Fibroblast of pulmonary artery (primary cell): ENCODE results near the gene RUFY3.

ENCODE experiments used
- DNase-seq: peaks from one replicate; pipeline ENCODE4 v3.0.0-alpha.2; 2010; ENCODE audit warnings: low read depth
- H3K4me3 ChIP-seq: replicated peaks from 2 replicates; pipeline ENCODE4 v1.5.1; 2011; ENCODE audit warnings: low read depth, mild to moderate bottlenecking, control low read depth, low read length, moderate library complexity
- TF ChIP-seq, protein P1 (sequence below): IDR thresholded peaks from 2 replicates; pipeline ENCODE4 v1.5.1; 2011; ENCODE audit warnings: mild to moderate bottlenecking, control low read depth, low read length, inconsistent platforms; ENCODE audit errors: missing control alignments

RUFY3 gene

DNA sequence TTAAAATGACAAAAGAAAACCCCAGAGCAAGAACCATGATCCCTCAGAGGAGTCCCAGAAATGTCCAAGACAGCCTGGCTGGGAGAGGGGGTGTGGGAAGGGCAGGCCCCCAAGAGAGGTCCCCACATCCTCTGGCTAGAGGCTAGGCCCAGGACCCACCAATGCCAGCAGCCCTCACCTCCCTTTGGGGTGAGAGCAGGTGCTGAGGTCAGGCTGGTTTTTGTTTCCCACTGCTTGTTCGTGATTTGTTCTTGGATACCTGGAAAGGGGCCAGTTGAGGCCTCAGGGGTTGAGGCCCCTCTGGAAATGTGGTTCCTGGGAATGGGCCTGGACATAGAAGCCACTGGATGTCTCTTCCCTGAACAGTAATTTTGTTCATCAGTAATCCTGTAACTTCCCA, 120.2 kb downstream of the RUFY3 start:
- DNase-seq: no peak
- TF ChIP-seq, protein P1, sequence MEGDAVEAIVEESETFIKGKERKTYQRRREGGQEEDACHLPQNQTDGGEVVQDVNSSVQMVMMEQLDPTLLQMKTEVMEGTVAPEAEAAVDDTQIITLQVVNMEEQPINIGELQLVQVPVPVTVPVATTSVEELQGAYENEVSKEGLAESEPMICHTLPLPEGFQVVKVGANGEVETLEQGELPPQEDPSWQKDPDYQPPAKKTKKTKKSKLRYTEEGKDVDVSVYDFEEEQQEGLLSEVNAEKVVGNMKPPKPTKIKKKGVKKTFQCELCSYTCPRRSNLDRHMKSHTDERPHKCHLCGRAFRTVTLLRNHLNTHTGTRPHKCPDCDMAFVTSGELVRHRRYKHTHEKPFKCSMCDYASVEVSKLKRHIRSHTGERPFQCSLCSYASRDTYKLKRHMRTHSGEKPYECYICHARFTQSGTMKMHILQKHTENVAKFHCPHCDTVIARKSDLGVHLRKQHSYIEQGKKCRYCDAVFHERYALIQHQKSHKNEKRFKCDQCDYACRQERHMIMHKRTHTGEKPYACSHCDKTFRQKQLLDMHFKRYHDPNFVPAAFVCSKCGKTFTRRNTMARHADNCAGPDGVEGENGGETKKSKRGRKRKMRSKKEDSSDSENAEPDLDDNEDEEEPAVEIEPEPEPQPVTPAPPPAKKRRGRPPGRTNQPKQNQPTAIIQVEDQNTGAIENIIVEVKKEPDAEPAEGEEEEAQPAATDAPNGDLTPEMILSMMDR: no peak
- H3K4me3 ChIP-seq: no peak overlapping the region

DNA sequence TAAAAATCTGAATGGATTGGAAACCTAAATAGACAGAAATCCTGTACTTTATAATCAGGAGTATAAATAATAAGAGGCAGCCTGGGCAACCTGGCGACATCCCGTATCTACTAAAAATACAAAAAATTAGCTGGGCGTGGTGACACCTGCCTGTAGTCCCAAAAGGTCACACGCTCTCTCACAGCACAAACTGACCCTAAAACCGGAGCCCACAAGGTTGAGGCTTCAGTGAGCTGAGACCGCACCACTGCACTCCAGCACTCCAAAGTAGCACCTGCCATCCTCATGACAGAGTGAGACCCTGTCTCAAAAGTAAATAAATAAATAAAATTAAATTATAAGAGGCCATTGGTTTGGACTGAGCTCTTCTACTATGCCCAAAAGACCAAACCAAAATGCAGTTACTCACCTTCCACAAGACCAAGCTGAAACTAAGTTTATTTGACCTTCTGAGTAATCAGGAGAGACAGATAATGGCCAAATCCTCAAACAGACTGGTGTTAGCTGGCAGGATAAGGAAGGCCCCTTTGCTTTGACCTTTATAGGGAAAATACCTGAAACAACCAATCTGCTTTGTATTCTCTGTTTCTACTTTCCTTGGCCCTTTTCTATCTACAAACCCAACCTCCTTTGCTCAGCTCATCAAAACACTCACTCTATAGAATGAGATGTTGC, 121.1 kb downstream of the RUFY3 start:
- TF ChIP-seq, protein P1: no peak
- DNase-seq: no peak
- H3K4me3 ChIP-seq: no peak overlapping the region

DNA sequence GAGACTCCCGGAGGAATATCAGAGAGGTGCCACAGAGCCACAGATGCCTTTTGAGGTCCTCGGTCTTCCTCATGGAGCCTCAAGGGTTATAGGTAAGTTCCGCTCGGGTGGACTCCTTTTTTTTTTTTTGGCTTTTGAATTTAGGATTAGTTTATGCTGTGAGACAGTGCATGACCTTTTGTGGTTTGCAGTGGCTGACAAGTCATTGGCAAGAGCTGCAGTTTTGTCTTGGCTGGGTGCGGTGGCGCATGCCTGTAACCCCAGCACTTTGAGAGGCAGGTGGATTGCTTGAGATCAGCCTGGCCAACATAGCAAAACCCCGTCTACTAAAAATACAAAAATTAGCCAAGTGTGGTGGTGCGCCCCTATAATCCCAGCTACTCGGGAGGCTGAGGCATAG, 122.4 kb downstream of the RUFY3 start:
- DNase-seq: no peak
- H3K4me3 ChIP-seq: no peak overlapping the region
- TF ChIP-seq, protein P1: no peak

DNA sequence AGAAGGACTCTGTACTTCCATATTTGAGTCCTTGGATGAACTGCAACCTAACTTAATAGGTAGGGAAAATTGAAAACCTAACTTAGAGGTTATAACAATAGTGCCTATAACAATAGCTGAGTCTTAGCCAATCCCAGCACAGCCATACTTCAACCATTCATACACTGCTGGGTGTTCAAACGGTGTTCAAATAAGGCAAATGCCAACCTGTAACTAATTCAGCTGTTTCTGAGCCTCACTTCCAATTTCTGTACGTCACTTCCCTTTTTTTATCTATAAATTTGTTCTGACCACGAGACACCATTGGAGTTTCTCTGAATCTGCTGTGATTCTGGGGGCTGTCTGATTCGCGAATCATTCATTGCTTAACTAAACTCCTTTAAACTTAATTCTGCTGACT, 127.5 kb downstream of the RUFY3 start:
- no peak for DNase-seq
- TF ChIP-seq, protein P1: no peak
- no peak overlapping the region for H3K4me3 ChIP-seq

DNA sequence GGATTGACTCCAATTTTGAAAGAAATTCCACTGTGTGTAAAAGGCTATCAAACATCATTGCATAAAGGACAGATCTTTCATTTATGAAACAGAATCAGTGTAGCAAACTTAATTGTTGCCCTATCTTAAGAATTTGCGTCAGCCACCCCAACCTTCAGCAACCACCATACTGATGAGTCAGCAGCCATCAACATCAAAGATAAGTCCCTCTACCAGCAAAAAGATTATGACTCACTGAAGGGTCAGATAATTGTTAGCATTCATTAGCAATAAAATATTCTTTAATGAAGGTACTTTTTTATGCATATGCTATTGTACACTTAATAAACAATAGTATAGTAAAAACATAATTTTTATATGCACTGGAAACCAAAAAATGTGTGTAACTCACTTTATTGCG, 133.7 kb downstream of the RUFY3 start:
- no peak overlapping the region for H3K4me3 ChIP-seq
- peak; percentile 48 for DNase-seq
- TF ChIP-seq, protein P1: no peak
